ENCODE data around the gene GTF3C1. TPM values are rescaled to one million over a fixed set of nuclear protein-coding genes. Genes with fewer than 3 reads are reported as not detected.

GTF3C1 gene
- total RNA-seq, 1 experiment from 2014 or later: 74.6 TPM

DNA sequence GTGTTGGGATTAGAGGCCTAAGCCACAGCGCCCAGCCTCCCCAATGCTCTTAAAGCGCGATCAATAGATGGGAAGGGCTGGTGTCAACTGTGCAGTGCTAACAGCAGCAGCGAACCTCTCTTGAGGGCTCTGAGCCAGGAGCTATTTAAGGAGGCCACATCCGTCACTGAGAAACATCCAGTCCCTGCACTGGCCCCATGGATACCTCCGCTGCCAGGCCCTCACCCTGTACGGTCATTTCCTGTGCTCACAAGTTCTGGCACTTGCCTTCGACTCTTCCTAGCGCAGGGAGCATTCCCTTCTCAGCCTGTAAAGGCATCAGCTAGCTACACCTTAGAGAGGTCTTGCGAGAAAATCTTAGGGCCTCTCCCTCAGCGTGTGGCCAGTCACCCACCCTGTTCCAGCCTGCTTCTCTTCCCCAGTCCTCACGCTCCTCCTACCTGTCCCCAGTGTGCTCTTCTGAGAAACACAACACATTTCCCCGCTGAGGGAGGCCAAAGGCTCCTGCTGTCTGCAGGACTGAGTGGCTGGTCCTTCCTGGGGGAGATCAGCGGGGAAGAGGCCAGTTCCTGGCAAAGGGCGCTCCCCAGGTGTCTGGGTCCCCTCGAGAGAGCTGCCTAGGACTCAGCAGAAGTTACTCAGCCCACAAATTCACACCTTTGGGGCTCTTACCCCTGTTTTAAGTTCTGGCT, 28.6 kb downstream of the GTF3C1 start:
- peak; percentile 14 for DNase-seq (ENCODE audit: low read depth)

DNA sequence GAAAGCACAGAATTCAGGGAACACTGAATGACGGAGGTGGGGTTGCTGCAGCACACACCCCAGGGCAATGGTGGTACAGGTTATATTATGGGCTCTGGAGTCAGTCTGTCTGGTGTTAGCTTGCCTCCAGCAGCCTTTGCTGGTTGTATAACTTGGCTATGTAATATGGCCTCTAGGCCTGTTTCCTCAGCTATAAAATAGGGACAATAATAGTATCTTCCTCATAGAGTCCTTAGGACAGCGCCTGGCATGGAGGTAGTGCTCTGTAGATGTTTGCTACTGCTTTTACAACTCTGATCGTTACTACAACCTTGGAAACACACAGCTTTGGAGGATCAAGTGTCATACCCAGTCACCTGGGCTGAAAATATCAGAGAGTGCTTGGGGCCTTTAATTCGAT, 31.5 kb downstream of the GTF3C1 start:
- DNase-seq (ENCODE audit: low read depth): no peak

DNA sequence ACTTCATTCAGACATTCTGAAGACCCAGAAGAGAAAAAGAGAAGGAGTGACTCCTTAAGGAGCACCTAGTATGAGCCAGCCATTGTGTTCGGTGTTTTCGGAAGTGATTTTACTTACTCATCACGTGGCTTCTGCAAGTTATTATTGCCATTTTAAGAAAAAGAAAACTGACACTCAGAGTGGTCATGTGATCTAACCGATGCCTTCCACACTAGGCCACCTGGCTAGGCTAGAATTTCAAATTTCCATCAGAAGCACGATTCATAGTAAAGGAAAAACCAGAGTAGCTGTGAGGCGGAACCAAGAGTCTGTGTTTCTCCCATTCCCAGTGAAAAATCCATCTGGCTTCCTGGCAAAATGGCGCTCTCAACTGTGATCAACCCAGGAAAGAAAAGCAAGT, 32.0 kb downstream of the GTF3C1 start:
- no peak for DNase-seq (ENCODE audit: low read depth)

DNA sequence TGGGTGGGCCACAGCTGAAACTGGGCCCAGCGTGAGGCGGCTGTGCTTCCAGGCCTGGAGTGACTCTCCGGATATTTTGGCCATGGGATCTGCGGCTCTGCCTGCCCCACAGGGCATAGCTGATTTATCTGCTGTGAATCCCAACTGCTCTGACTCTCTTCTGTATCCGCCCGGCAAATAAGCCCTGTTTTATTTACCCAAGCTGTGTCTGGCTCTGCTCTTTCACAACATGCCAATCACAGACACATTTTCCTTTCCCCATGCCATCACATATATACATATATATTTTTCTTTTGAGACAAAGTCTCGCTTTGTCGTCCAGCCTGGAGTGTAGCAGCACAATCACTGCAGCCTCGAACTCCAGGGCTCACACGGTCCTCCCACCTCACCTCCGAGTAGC, 33.3 kb downstream of the GTF3C1 start:
- no peak for DNase-seq (ENCODE audit: low read depth)

DNA sequence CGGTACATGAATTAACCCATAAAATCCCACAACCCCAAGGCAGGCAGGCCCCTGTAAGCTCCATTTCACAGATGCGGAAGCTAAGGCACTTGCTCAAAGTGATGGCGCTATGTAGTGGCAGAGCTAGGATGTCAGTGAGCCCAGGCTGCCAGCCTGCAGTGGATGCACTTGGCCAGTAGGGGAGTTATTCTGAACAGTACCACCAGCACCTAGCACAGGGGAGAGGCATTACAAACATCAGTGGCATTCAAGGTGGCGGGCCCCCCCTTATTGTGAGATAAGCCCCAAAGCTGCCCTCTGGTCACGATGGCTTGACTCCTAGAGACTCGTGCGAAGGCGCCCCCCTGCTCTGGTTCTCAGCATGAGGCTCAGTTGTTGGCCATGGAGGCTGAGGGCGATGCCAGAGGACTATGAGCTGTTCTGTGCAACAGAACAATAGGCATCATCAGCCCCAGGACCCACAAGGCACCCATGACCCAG, 33.8 kb downstream of the GTF3C1 start:
- DNase-seq (ENCODE audit: low read depth): no peak

DNA sequence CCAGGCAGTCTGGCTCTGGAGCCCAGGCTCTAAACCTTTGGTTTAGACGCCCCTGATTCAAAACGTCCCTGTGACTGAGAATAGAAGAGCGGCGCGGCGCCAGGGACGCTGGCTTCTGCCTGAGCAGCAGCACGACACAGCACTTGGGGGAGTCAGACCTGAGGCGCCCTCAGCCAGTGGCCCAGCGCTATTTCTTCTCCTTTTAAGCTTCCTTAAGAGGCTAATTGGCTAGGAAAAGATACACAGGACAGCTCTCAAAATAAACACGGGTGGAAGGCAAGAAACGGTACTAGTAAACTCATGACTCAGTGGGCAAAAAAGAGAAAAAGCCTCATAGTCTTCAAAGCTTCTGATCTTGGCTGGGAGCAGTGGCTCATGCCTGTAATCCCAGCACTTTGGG, 34.9 kb downstream of the GTF3C1 start:
- no peak for DNase-seq (ENCODE audit: low read depth)

DNA sequence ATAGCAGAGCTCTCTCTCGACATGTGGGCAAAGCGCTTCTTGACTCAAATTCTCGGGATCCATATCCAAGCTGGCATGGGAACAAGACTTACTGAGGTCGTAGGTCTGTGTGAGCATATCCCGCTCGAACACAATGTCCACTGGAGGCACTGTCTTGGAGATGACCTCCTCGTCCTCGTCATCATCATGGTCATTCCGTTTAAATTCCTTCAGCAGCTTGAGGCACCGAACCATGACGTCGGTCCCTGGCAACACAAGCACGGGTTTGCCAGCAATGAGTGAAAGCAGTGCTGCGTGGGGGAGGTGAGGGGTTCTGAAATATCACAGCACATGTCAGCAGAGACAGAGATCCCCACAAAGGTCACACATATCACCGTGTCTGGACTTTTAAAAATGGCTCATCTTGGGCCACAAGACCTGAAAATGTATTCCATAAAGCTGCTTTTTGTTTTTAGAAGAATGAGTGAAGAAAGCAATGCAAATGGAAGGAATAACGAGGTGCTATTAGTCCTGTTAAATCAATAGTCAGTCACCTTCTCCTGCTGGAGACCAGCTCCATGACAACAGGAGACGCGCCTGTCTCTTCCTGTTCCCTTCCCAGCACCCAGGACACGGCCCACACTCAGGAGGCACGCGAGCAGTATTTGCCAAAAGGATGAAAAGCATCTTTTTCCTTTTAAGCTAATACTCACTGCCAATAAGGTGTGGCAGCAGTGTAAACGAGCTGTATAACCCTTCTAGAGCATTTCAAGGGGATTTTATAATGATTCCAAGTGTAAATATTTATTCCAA, 37.9 kb downstream of the GTF3C1 start:
- no peak for DNase-seq (ENCODE audit: low read depth)

DNA sequence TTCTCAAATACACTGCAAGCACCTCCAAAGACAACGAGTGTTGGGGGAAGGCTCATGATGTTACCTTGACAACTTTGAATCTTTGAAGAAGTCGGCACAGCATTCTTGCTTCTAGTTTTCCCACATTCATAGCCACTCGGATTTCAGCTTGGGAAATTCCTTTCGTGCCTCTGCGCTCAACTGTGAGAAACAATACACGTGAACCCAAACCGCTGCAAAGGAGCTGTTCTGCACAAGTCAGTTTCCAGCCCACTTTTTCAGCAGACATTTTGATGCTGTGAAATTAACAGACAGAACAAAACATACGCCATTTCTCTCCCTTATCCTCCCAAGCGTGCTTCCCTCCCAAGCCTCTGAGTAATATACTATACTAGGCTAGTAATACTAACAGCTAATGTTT, 41.2 kb downstream of the GTF3C1 start:
- DNase-seq (ENCODE audit: low read depth): no peak

DNA sequence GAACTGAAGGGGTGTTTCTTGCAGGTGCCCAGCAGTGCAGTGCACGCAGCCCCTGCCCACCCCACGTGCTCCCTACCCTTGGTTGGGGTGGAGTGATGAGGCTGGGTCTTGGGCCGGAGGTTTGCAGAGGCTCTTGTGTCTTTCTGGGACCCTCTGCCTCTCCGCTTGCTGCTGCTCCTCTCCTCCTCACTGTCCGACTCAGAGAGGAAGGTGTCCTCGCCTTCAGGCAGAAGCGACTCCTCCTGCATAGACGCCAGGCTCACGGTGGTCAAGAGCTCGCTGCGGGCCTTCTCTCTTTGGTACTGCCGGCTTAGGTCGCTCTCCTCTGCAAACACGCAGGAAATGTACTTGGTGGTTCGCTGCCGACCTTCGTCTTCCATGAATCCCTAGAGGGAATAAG, 42.9 kb downstream of the GTF3C1 start:
- DNase-seq (ENCODE audit: low read depth): no peak

DNA sequence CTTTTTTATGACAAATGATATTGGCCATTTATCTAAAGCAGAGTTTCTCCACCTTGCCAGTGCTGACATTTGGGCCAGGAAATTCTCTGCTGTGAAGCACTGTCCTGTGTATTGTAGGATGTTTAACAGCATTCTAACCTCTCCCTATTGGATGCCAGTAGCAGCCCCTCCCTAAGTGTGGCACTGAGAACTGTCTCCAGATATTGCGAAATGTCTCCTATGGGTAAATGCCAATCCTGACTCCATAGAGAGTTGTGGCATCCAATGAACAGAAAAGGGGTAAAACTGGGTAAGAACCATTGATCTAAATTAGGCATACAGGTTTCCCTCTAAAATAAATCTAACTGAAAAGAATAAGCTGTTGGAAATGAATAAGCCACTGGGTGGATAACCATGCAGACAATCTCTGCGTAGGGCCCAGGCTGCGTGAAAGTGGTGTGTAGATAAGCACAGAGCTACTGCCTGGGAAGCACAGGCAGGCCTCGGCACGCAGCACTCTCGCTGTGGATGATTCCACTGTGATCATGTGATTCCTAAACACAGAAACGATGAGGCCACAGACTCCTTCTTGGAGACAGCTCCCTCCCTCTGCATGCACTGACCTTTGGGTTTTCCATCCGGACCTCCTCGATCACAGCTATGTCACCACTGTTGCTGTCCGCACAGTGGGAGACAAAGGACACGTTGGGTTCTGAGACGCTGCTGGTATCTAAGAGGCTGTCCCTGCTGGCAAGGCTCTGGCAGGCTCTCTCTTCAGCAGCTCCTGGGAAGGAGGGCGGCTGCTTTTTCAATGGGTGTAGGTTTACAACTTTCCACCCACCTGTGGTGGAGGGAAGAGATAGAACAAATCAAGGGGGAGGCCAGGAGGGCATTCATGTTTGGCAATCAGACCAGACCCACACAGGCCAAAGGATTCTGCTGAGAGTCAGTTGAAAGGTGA, 44.1 kb downstream of the GTF3C1 start:
- peak; percentile 9 for DNase-seq (ENCODE audit: low read depth)

DNA sequence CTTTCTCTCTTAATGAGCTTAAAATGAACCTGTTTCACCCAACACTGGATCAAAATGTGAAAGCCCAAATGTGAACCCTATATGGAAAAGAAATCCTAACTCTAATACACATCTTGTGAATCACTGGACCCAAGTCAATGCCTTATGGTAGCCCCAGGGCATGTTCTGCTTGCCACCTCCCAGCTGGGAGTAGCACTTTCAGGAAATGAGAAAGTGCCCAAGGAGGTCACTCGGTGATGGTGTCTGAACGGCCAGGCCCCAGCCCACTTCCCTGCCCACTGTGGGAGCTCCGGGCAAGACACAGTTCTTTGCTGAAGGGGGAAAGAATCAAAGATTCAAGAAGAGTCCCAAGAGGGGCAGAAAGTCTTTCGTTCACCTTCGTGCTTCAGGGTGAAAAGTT, 46.1 kb downstream of the GTF3C1 start:
- peak; percentile 86 for DNase-seq (ENCODE audit: low read depth)

DNA sequence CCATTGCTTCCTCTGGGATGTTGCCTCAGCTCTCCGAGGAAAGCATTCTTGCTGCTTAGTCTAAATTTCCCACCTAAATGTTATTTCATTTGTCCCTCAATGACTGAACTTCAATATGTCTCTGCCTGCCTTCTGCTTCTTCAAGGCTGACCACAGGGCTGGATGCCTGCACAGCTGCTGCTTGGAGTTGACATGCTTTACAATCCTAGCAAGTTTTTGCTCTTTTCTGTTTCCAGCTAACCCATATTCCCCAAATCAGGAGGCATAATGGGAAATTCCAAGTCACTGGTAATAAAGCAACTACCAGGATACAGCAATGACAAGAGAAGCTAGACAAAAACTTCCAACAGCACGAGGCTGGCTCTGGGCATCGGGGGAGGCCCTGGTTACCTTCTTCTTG, 48.9 kb downstream of the GTF3C1 start:
- no peak for DNase-seq (ENCODE audit: low read depth)

DNA sequence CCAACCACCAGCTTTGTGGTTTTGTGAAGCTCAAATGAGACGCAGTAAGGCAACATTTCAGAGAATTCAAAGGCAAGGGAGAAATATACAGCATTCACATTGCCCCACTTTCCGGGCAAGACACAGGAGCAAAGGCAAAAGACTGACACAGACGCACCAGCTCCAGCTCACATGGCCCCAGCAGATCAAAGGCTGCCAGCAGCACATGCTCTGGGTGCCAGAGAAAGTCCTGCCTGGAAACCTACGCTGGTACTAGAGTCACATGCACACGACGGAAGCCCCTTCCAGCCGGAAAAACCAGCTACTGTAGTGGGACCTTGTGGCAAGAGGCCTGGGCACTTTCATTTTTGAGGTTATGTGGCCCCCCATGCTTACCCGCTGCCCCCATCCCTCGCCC, 50.1 kb downstream of the GTF3C1 start:
- no peak for DNase-seq (ENCODE audit: low read depth)

DNA sequence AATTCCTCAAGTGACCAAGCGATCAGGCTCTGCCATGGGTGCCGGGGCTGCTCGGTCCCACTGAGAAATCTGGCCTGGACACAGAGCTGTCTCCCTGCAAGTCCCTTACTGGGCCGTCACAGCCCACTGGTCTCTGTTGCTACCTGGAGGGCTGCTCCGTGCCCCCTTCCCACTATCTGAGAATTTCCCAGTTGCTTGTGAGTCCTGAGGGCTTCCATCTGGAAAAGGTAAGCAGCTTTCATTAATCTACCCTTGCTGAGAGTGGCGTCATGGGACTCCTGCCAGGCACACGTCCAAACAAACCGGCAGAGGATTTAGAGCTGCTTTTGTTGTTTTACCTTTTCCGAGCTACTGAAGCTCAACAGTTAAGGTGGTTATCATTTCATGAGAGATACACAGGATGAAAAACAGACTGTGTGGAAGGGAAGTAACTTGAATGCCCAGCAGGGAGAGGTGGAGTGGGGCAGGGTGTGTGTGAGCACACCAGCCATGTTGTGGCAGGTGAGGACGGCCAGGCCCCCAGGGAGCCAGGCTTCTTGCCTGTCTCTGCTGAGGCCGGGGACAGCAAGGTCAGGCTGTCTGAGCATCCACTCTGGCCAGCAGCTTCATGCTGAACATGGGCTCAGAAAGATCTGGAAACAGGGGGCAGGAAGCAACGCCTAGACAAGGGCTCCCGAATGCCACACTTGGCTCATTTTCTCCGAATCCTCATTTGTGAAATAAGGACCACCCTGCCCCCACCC, 50.6 kb downstream of the GTF3C1 start:
- no peak for DNase-seq (ENCODE audit: low read depth)

DNA sequence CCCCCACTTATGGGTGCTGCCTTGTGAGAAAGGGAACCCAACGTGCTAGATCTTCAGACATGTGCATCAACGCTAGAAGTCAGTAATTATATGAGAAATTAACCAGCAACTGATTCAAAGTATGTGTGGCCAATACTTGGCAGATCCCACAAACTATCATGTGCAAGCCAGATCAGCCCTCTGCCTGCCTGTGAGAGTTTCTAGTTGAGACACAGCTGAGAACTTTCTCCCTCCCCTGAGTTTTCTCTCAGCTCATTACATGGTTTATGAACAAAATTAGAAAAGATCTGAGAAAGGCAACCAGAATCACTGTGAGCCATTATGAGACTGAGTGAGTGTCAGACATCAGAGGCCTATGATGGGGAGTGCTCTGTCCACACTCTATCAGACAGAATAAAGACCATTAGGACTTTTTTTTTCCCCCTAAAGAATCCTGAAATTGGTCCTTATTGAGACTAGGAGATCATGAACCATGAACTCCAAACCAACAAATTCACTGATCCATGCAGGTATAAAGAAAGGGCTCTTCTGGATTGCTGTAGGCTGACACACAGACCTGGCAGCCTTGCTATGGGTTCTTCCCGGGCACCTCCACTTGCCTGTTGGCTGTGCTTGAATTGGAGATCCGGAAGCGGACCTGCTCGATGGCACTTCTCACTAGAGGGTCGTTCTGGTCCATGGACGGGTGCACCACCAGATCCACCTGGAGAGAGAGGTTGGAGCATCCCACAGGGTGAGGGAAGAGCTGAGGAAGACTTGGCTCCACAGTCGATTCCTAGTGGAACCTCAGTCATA, 51.5 kb downstream of the GTF3C1 start:
- DNase-seq (ENCODE audit: low read depth): no peak

DNA sequence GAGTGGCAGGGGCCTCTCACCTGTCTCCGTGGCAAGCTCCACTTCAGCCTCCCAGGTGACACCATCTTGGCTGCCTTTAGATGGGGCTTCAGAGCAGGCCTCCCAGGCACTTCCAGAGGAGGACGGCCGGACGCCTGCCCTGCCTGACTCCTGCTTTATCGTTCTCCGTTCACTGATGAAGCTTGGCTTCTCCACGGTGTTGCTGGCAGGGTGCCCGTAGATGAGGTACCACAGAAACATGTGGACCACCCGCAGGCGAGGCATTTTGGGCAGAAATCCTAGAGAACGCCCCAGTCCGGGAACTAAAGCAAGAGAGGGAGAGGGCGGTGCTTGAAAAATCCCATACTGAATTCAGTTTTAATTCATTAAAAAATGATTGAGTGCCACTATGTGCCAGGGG, 54.5 kb downstream of the GTF3C1 start:
- DNase-seq (ENCODE audit: low read depth): peak; percentile 27

DNA sequence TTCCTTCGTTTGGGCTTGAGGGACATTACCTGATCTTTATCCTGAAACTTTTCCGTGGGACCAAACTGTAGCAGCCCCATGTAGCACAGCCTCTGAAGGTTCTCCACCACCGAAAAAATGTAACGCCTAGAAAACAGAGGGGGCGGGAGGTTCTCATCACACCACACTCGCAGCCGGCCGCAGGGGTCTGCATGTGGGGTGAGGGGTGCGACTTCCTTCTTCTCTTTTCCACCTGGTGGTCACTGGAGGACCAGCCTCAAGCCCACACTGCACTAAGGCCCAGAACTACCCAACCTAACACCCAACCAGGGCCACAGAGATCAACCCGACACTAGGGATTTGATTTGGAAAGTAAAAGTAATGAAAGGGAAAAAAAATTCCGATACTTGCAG, 57.1 kb downstream of the GTF3C1 start:
- no peak for DNase-seq (ENCODE audit: low read depth)

DNA sequence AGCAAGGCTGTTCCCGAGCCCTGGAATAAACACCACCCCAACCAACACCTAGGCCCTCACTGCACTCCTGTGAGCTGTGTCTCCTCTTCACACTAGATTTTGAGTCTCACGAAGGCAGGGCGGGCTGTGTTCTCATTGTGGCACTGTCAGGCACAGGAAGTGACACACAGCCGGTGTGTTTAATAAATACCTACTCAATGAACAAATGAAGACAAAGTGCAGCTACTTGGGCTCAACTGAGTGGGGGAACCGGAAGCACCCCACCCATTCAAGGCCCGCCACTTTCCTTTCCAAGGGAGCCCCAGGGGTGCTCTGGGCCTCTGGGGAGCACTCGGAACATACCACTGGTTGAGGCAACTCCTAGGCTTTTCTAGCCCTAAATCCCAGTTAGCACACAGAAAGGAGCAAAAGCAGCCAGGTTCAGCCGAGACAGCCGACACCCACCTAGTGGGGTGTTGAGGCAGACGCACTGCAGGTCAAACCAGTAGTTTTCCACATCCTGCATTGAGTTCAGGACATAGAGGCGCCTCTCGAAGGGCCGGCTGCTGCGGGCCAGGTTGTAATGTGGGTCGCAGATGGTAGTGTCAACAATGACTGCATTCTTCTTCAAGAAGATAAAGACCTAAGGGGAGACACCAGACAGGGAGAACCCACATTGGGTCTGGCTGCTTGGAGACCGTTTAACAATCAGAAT, 57.7 kb downstream of the GTF3C1 start:
- no peak for DNase-seq (ENCODE audit: low read depth)

DNA sequence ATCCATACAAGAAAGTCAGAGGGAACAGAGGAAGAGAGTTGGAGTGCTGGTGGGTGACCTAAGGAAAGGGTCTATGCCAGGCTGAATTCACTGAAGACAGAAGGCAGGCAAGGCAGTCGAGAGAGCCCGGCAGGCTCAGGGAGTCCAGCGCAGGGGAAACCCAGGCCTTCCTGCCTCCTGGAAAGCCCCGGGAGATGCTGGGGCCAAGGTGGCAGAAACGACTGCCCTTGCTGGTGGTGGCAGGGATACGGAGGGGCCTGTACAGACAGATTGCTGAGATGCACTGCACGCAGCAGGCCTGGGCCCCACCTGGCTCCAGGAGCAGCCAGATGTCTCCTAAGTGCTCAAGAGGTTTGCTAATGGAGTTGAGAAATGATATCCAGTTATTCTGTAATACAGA, 59.8 kb downstream of the GTF3C1 start:
- DNase-seq (ENCODE audit: low read depth): no peak

DNA sequence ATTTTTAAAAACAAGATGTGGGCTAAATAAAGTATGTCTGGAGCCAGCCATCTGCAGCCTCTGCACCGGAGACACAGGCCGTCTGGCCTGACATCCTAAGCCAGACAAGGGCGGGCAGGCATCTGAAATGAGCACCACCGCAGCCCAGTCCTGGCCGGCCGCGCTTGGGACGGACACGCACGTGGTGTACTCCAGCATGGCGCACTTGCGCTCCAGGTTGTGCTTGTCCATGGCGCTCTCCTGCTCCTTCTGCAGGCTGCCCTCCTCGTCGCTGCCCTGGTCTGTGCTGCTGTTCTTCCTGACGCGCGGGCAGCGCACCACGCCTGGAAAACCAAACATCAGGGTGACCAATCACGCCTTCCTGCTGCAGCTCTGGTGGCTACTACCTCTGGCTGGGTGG, 60.3 kb downstream of the GTF3C1 start:
- DNase-seq (ENCODE audit: low read depth): no peak

Measured in M059J (cell line).